K562 (cell line): ENCODE results near the gene ZNF43. TPM values are rescaled to one million over a fixed set of nuclear protein-coding genes. Genes with fewer than 3 reads are reported as not detected.

ENCODE experiments used
- CREB3 ChIP-seq: fragments of 450-650 bp; conservative IDR thresholded peaks from 2 replicates; pipeline ENCODE4 v1.6.1; 2016; ENCODE audit warnings: missing genetic modification characterization, low read depth, mild to moderate bottlenecking, missing compliant biosample characterization, moderate library complexity
- FOXK1 ChIP-seq: sonication (generic); formaldehyde crosslinking; IDR thresholded peaks from 2 replicates; pipeline ENCODE4 v1.8.0; 2022; ENCODE audit warnings: missing genetic modification reagents, mild to moderate bottlenecking, borderline replicate concordance
- GTF2E2 ChIP-seq: fragments of 200-800 bp; sonication (Bioruptor generic); IDR thresholded peaks from 2 replicates; pipeline ENCODE4 v1.6.1; 2016; ENCODE audit warnings: missing genetic modification characterization, missing compliant biosample characterization
- IFI16 ChIP-seq: fragments of 250-450 bp; sonication (Bioruptor Pico); IDR thresholded peaks from 2 replicates; pipeline ENCODE4 v2.1.2; 2022; ENCODE audit warnings: mild to moderate bottlenecking, inconsistent platforms
- KLF16 ChIP-seq: IDR thresholded peaks from 2 replicates; pipeline ENCODE4 v1.6.1; 2016; ENCODE audit warnings: antibody characterized with exemption
- MLLT1 ChIP-seq, 2 experiments: fragments of 450-650 bp; IDR thresholded peaks; 2 replicates each; pipeline ENCODE4 v1.6.1; 2016
- NR2C2 ChIP-seq, 2 experiments: fragments of 200-800 bp in 1 of 2; sonication (Bioruptor generic) in 1 of 2; sonication (generic) in 1 of 2; formaldehyde crosslinking in 1 of 2; IDR thresholded peaks; 2 replicates each; pipeline versions ENCODE4 v1.6.1 to v1.8.0; 2016 to 2022; ENCODE audit warnings: mild to moderate bottlenecking in 1 of 2, missing compliant biosample characterization in 1 of 2, missing genetic modification characterization in 1 of 2, missing genetic modification reagents in 1 of 2
- RBM15 ChIP-seq: fragments of 200-400 bp; formaldehyde crosslinking; IDR thresholded peaks from 2 replicates; pipeline ENCODE4 v1.6.1; 2018; ENCODE audit warnings: mild to moderate bottlenecking, low read length, moderate library complexity; ENCODE audit not compliant: insufficient read depth
- TCF7 ChIP-seq: sonication (generic); IDR thresholded peaks from 2 replicates; pipeline ENCODE4 v1.6.1; 2016; ENCODE audit warnings: antibody characterized with exemption, borderline replicate concordance
- ZC3H8 ChIP-seq: fragments of 450-650 bp; IDR thresholded peaks from 2 replicates; pipeline ENCODE4 v1.6.1; 2017
- ZNF274 ChIP-seq: IDR thresholded peaks from 2 replicates; pipeline ENCODE4 v1.6.1; 2011; ENCODE audit warnings: low read depth, mild to moderate bottlenecking, low read length, moderate library complexity, borderline replicate concordance
- ZNF589 ChIP-seq: fragments of 200-800 bp; sonication (Bioruptor generic); IDR thresholded peaks from 2 replicates; pipeline ENCODE4 v1.6.1; 2016; ENCODE audit warnings: low read depth, missing genetic modification characterization, missing compliant biosample characterization
- ZNF609 ChIP-seq: sonication (generic); formaldehyde crosslinking; IDR thresholded peaks from 2 replicates; pipeline ENCODE4 v1.8.1; 2023; ENCODE audit warnings: missing genetic modification reagents, mild to moderate bottlenecking, borderline replicate concordance
- ZNF717 ChIP-seq: fragments of 250-450 bp; sonication (Bioruptor Pico); IDR thresholded peaks from 2 replicates; pipeline ENCODE4 v1.5.0; 2021
- polyA plus RNA-seq, 8 experiments: library from polyadenylated mRNA; depleted of rRNA in 4 of 8; stranded (reverse) in 5 of 8; unstranded in 3 of 8; fragments of >200 nt; fragmentation: Nextera tagmentation in 2 of 8; fragmentation: Illumina TruSeq in 1 of 8; extraction: Ambion mirVana in 2 of 8; extraction: Trizol in 1 of 8; gene quantifications; 2 replicates each; pipeline versions ENCODE4 v1.2.1 to v1.2.3, GENCODE V29; 2011 to 2014; ENCODE audit warnings: inconsistent platforms in 1 of 8, missing spikeins in 1 of 8
- total RNA-seq, 7 experiments: library from RNA; depleted of rRNA in 6 of 7; stranded (reverse); fragments of >200 nt in 6 of 7; fragmentation: Illumina TruSeq in 2 of 7; extraction: Trizol in 2 of 7; gene quantifications; 2 replicates each; pipeline versions ENCODE4 v1.2.1 to v1.2.3, GENCODE V29; 2011 to 2021; ENCODE audit warnings: low replicate concordance in 1 of 7
- TF ChIP-seq, protein P1 (sequence below): fragments of 450-650 bp; formaldehyde crosslinking; IDR thresholded peaks from 2 replicates; pipeline ENCODE4 v1.4.0; 2020; ENCODE audit warnings: mild to moderate bottlenecking, moderate library complexity
- TF ChIP-seq, protein P2 (sequence below): sonication (generic); formaldehyde crosslinking; IDR thresholded peaks from 2 replicates; pipeline ENCODE4 v1.8.0; 2022; ENCODE audit warnings: missing genetic modification reagents, mild to moderate bottlenecking, borderline replicate concordance

Gene ZNF43
- total and polyA plus RNA-seq, 9 of the 15 experiments (the other 6 are each of a cell fraction or from before 2014, with no cell fraction given), result 3.6 to 18.6 (median 9.2) TPM

DNA sequence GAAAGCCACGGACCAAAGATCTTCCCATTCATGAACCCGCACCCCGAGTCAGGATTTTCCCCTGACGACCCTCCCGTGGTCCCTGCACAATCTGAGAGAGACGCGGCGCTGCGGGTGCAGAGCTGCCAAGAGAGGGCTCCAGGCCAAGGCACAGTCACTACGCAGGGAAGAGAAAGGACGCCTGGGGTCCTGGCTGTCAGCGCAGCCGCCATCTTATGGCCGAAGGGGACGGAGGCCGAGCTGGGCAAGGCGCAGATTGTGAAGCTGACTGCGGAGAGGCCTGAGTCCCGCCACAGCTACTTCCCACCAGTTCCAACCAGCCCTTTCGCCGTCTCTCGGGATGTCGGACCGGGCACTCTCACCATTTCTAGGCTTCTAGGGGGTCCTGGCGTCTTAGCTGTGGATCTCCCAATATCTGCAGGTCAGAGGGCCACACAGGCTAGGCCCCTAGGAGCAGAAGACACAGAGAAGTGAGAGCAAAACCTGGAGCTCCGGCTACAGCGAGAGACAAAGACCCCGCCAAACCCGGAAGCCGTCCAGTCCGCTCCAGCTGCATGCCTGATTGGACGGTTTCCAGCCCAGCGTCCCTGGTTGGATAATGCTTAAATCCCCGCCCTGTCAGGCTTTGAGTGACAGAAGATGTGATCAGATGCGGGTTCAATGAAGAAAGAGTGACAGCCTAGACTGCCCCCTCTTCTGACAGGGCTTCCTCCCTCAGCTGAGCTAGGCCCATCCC lies 68.7 kb downstream of the ZNF43 start, which contains the start of gene ZNF100 (continued):
- TF ChIP-seq, protein P1, sequence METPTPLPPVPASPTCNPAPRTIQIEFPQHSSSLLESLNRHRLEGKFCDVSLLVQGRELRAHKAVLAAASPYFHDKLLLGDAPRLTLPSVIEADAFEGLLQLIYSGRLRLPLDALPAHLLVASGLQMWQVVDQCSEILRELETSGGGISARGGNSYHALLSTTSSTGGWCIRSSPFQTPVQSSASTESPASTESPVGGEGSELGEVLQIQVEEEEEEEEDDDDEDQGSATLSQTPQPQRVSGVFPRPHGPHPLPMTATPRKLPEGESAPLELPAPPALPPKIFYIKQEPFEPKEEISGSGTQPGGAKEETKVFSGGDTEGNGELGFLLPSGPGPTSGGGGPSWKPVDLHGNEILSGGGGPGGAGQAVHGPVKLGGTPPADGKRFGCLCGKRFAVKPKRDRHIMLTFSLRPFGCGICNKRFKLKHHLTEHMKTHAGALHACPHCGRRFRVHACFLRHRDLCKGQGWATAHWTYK (CRISPR knock-in tag), result no peak
- TF ChIP-seq, protein P2, sequence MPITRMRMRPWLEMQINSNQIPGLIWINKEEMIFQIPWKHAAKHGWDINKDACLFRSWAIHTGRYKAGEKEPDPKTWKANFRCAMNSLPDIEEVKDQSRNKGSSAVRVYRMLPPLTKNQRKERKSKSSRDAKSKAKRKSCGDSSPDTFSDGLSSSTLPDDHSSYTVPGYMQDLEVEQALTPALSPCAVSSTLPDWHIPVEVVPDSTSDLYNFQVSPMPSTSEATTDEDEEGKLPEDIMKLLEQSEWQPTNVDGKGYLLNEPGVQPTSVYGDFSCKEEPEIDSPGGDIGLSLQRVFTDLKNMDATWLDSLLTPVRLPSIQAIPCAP (CRISPR knock-in tag), result no peak
- TF ChIP-seq GTF2E2, result no peak; the same call in 1 of the 2 replicates
- no peak for TF ChIP-seq CREB3
- TF ChIP-seq KLF16, result no peak
- no peak for TF ChIP-seq NR2C2 (CRISPR knock-in tag; IDR thresholded peaks at IDR 0.05)
- peak; percentile 55 for TF ChIP-seq NR2C2 (tag; IDR thresholded peaks at IDR 0.05)
- TF ChIP-seq ZNF274, result no peak
- TF ChIP-seq ZNF589 (CRISPR knock-in tag), result no peak
- TF ChIP-seq ZC3H8, result no peak
- no peak for TF ChIP-seq ZNF717 (CRISPR knock-in tag)
- no peak for TF ChIP-seq TCF7
- no peak for TF ChIP-seq IFI16 (CRISPR knock-in tag)
- no peak for TF ChIP-seq ZNF609 (CRISPR knock-in tag)
- TF ChIP-seq RBM15, result no peak
- TF ChIP-seq MLLT1 (IDR thresholded peaks at IDR 0.05), result no peak; a peak in 1 of 4 replicates
- no peak for TF ChIP-seq FOXK1 (CRISPR knock-in tag)
